ENCODE data around the gene RCBTB1. TPM values are rescaled to one million over a fixed set of nuclear protein-coding genes. Genes with fewer than 3 reads are reported as not detected.
"Not testable (repeated sequence)": the region's sequence is repeated elsewhere in the genome, so short reads cannot be mapped to it uniquely, and the experiment has no call there.

The RCBTB1 gene
- polyA plus RNA-seq, 1 donor (not counting 4 experiments of a cell fraction or from before 2014, with no cell fraction given): 26.9 TPM

DNA sequence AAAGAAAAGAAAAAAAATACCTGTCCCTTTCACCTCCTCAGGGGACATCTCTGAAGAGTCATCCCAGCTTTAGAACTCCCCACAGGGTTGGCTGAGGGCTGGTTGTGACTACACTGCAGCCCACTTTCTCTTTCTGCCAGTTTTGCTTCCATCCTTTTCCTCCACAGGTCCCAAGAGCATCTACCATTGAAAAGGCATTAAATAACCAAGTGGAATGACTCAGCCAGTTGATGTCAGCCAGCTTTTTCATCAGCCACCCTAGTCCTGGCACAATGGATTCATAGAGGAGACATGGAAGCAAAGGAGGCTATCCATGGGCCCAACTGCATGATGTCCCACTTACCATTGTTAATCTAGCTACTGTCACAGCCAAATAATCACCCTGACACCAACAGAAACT is 9.2 kb upstream of the RCBTB1 start:
- no peak overlapping the region for H3K4me3 ChIP-seq (ENCODE audit: control insufficient read depth in 2 of 3, extremely low read depth in 1 of 3, insufficient read depth in 2 of 3, low read depth in 1 of 3, low read length in 3 of 3)
- H4K20me1 ChIP-seq (ENCODE audit: control insufficient read depth, extremely low read depth, insufficient read depth, low read length): no peaks in the 10 kb centered on the region
- no peaks in the 10 kb centered on the region for H3K9me3 ChIP-seq (ENCODE audit: control insufficient read depth, low read depth, low read length)
- H2AFZ ChIP-seq (ENCODE audit: control insufficient read depth, low read length): no peak overlapping the region
- no peak for TF ChIP-seq EZH2 (IDR thresholded peaks at IDR 0.05; ENCODE audit: low read length)
- TF ChIP-seq, protein P1, sequence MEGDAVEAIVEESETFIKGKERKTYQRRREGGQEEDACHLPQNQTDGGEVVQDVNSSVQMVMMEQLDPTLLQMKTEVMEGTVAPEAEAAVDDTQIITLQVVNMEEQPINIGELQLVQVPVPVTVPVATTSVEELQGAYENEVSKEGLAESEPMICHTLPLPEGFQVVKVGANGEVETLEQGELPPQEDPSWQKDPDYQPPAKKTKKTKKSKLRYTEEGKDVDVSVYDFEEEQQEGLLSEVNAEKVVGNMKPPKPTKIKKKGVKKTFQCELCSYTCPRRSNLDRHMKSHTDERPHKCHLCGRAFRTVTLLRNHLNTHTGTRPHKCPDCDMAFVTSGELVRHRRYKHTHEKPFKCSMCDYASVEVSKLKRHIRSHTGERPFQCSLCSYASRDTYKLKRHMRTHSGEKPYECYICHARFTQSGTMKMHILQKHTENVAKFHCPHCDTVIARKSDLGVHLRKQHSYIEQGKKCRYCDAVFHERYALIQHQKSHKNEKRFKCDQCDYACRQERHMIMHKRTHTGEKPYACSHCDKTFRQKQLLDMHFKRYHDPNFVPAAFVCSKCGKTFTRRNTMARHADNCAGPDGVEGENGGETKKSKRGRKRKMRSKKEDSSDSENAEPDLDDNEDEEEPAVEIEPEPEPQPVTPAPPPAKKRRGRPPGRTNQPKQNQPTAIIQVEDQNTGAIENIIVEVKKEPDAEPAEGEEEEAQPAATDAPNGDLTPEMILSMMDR (optimal IDR thresholded peaks at IDR 0.05 in 1 of 3, IDR thresholded peaks at IDR 0.05 in 1 of 3, conservative IDR thresholded peaks at IDR 0.05 in 1 of 3; ENCODE audit: extremely low read depth in 1 of 3, insufficient read depth in 2 of 3, low read length in 3 of 3): no peak
- H3K4me2 ChIP-seq (ENCODE audit: control insufficient read depth, extremely low read depth, insufficient read depth, low read depth, low read length): no peak overlapping the region
- no peaks in the 10 kb centered on the region for H3K4me1 ChIP-seq (ENCODE audit: control insufficient read depth, extremely low read depth, insufficient read depth, low read length)
- H3K27me3 ChIP-seq (ENCODE audit: control insufficient read depth, extremely low read depth, insufficient read depth, low read length): no peaks in the 10 kb centered on the region
- H3K27ac ChIP-seq (ENCODE audit: control insufficient read depth, insufficient read depth, low read length): no peak overlapping the region
- dilution Hi-C loops (cut with MboI; ENCODE audit: extremely low pct_ligation_motif_present, low sequenced_read_pairs): no loop called here
- H3K79me2 ChIP-seq (ENCODE audit: control insufficient read depth, insufficient read depth, low read length): no peaks in the 10 kb centered on the region
- H3K9ac ChIP-seq (ENCODE audit: control insufficient read depth, extremely low read depth, insufficient read depth, low read length): no peak overlapping the region
- no peaks in the 10 kb centered on the region for H3K9me1 ChIP-seq (ENCODE audit: control insufficient read depth, extremely low read depth, insufficient read depth, low read length)
- H3K36me3 ChIP-seq (ENCODE audit: control insufficient read depth in 2 of 2, extremely low read depth in 1 of 2, insufficient read depth in 2 of 2, low read length in 2 of 2): no peaks in the 10 kb centered on the region
- no peak for FAIRE-seq
- no peak for DNase-seq (ENCODE audit: low read depth, low spot score)

DNA sequence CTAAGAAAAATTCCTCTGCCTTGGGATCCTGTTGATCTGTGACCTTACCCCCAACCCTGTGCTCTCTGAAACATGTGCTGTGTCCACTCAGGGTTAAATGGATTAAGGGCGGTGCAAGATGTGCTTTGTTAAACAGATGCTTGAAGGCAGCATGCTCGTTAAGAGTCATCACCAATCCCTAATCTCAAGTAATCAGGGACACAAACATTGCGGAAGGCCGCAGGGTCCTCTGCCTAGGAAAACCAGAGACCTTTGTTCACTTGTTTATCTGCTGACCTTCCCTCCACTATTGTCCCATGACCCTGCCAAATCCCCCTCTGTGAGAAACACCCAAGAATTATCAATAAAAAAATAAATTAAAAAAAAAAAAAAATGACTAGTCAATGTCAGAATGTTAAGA is 8.5 kb upstream of the RCBTB1 start:
- H2AFZ ChIP-seq (ENCODE audit: control insufficient read depth, low read length); H3K27me3 ChIP-seq (ENCODE audit: control insufficient read depth, extremely low read depth, insufficient read depth, low read length); DNase-seq (ENCODE audit: low read depth, low spot score); H3K9ac ChIP-seq (ENCODE audit: control insufficient read depth, extremely low read depth, insufficient read depth, low read length); H4K20me1 ChIP-seq (ENCODE audit: control insufficient read depth, extremely low read depth, insufficient read depth, low read length); dilution Hi-C loops (cut with MboI; ENCODE audit: extremely low pct_ligation_motif_present, low sequenced_read_pairs); H3K4me3 ChIP-seq (ENCODE audit: control insufficient read depth in 2 of 3, extremely low read depth in 1 of 3, insufficient read depth in 2 of 3, low read depth in 1 of 3, low read length in 3 of 3); H3K36me3 ChIP-seq (ENCODE audit: control insufficient read depth in 2 of 2, extremely low read depth in 1 of 2, insufficient read depth in 2 of 2, low read length in 2 of 2); FAIRE-seq; H3K4me2 ChIP-seq (ENCODE audit: control insufficient read depth, extremely low read depth, insufficient read depth, low read depth, low read length); H3K27ac ChIP-seq (ENCODE audit: control insufficient read depth, insufficient read depth, low read length); H3K4me1 ChIP-seq (ENCODE audit: control insufficient read depth, extremely low read depth, insufficient read depth, low read length); H3K9me1 ChIP-seq (ENCODE audit: control insufficient read depth, extremely low read depth, insufficient read depth, low read length); H3K79me2 ChIP-seq (ENCODE audit: control insufficient read depth, insufficient read depth, low read length); H3K9me3 ChIP-seq (ENCODE audit: control insufficient read depth, low read depth, low read length): not testable (repeated sequence)

DNA sequence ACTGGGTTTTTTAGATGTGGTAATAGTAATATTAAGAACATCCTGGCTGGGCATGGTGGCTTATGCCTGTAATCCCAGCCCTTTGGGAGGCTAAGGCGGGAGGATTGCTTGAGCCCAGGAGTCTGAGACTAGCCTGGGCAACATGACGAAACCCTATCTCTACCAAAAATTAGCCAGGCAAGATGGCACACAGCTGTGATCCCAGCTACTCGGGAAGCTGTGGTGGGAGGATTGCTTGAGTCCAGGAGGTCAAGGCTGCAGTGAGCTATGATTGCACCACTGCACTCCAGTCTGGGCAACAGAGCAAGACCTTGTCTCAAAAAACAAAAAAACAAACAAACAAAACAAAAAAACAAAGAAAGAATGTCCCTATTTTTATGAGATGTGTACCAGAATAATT is 5.4 kb upstream of the RCBTB1 start:
- H3K4me1 ChIP-seq (ENCODE audit: control insufficient read depth, extremely low read depth, insufficient read depth, low read length): peaks cover 22% of the 10 kb centered on the region
- H3K4me3 ChIP-seq (ENCODE audit: control insufficient read depth in 2 of 3, extremely low read depth in 1 of 3, insufficient read depth in 2 of 3, low read depth in 1 of 3, low read length in 3 of 3); H3K9me3 ChIP-seq (ENCODE audit: control insufficient read depth, low read depth, low read length); H4K20me1 ChIP-seq (ENCODE audit: control insufficient read depth, extremely low read depth, insufficient read depth, low read length); H3K36me3 ChIP-seq (ENCODE audit: control insufficient read depth in 2 of 2, extremely low read depth in 1 of 2, insufficient read depth in 2 of 2, low read length in 2 of 2); DNase-seq (ENCODE audit: low read depth, low spot score); H3K27ac ChIP-seq (ENCODE audit: control insufficient read depth, insufficient read depth, low read length); H3K9me1 ChIP-seq (ENCODE audit: control insufficient read depth, extremely low read depth, insufficient read depth, low read length); H3K79me2 ChIP-seq (ENCODE audit: control insufficient read depth, insufficient read depth, low read length); FAIRE-seq; H3K4me2 ChIP-seq (ENCODE audit: control insufficient read depth, extremely low read depth, insufficient read depth, low read depth, low read length); H3K9ac ChIP-seq (ENCODE audit: control insufficient read depth, extremely low read depth, insufficient read depth, low read length); H2AFZ ChIP-seq (ENCODE audit: control insufficient read depth, low read length); H3K27me3 ChIP-seq (ENCODE audit: control insufficient read depth, extremely low read depth, insufficient read depth, low read length); dilution Hi-C loops (cut with MboI; ENCODE audit: extremely low pct_ligation_motif_present, low sequenced_read_pairs): not testable (repeated sequence)

All from keratinocyte (primary cell).